ENCODE data around the gene ACAD9.
"Not testable (repeated sequence)": the region's sequence is repeated elsewhere in the genome, so short reads cannot be mapped to it uniquely, and the experiment has no call there.

The ACAD9 gene

GRCh38 chr3:128922804-128923459, 43.5 kb downstream of the ACAD9 start:
- TF ChIP-seq GATA1 (IDR thresholded peaks at IDR 0.05; ENCODE audit: low read depth, low read length) = no peak
- peak; percentile 12 for TF ChIP-seq POLR2A (IDR thresholded peaks at IDR 0.05; ENCODE audit: low read length)
- DNase-seq = no peak

GRCh38 chr3:128923576-128923975, 44.2 kb downstream of the ACAD9 start:
- no peak for DNase-seq
- TF ChIP-seq GATA1 (IDR thresholded peaks at IDR 0.05; ENCODE audit: low read depth, low read length) = no peak
- no peak for TF ChIP-seq POLR2A (IDR thresholded peaks at IDR 0.05; ENCODE audit: low read length)

GRCh38 chr3:128923986-128924385, 44.6 kb downstream of the ACAD9 start:
- DNase-seq = not testable (repeated sequence)

GRCh38 chr3:128929364-128929763, 49.9 kb downstream of the ACAD9 start:
- TF ChIP-seq POLR2A (IDR thresholded peaks at IDR 0.05; ENCODE audit: low read length) = no peak
- TF ChIP-seq GATA1 (IDR thresholded peaks at IDR 0.05; ENCODE audit: low read depth, low read length) = no peak
- no peak for DNase-seq

GRCh38 chr3:128931046-128931445, 51.6 kb downstream of the ACAD9 start:
- no peak for TF ChIP-seq GATA1 (IDR thresholded peaks at IDR 0.05; ENCODE audit: low read depth, low read length)
- TF ChIP-seq POLR2A (IDR thresholded peaks at IDR 0.05; ENCODE audit: low read length) = no peak

GRCh38 chr3:128932516-128933212, 53.2 kb downstream of the ACAD9 start:
- no peak for TF ChIP-seq GATA1 (IDR thresholded peaks at IDR 0.05; ENCODE audit: low read depth, low read length)
- no peak for TF ChIP-seq POLR2A (IDR thresholded peaks at IDR 0.05; ENCODE audit: low read length)
- no peak for DNase-seq

More at GRCh38 chr3:128931046-128931445, 51.6 kb downstream of the ACAD9 start:
- no peak for DNase-seq

- TF ChIP-seq POLR2A (IDR thresholded peaks at IDR 0.05; ENCODE audit: low read length) = no peak
- no peak for TF ChIP-seq GATA1 (IDR thresholded peaks at IDR 0.05; ENCODE audit: low read depth, low read length)
- DNase-seq = no peak
These were observed 53.9 kb downstream of the ACAD9 start for GRCh38 chr3:128933213-128933921.

- no peak for DNase-seq
- no peak for TF ChIP-seq POLR2A (IDR thresholded peaks at IDR 0.05; ENCODE audit: low read length)
- no peak for TF ChIP-seq GATA1 (IDR thresholded peaks at IDR 0.05; ENCODE audit: low read depth, low read length)
These were observed 54.5 kb downstream of the ACAD9 start for GRCh38 chr3:128933922-128934253.

- TF ChIP-seq GATA1 (IDR thresholded peaks at IDR 0.05; ENCODE audit: low read depth, low read length) (no peak), POLR2A (IDR thresholded peaks at IDR 0.05; ENCODE audit: low read length) (no peak)
These were observed 56.5 kb downstream of the ACAD9 start for GRCh38 chr3:128935922-128936321.

GRCh38 chr3:128936341-128936740, 56.9 kb downstream of the ACAD9 start:
- no peak for TF ChIP-seq POLR2A (IDR thresholded peaks at IDR 0.05; ENCODE audit: low read length)
- TF ChIP-seq GATA1 (IDR thresholded peaks at IDR 0.05; ENCODE audit: low read depth, low read length) = no peak
- DNase-seq = no peak

More at GRCh38 chr3:128935922-128936321, 56.5 kb downstream of the ACAD9 start:
- DNase-seq = no peak

- TF ChIP-seq GATA1 (IDR thresholded peaks at IDR 0.05; ENCODE audit: low read depth, low read length) (no peak), POLR2A (IDR thresholded peaks at IDR 0.05; ENCODE audit: low read length) (no peak)
- DNase-seq = no peak
These were observed 60.8 kb downstream of the ACAD9 start for GRCh38 chr3:128940252-128940651.

- no peak for TF ChIP-seq POLR2A (IDR thresholded peaks at IDR 0.05; ENCODE audit: low read length)
- TF ChIP-seq GATA1 (IDR thresholded peaks at IDR 0.05; ENCODE audit: low read depth, low read length) = no peak
- no peak for DNase-seq
These were observed 62.9 kb downstream of the ACAD9 start for GRCh38 chr3:128942161-128942952.

GRCh38 chr3:128945041-128945877, 65.8 kb downstream of the ACAD9 start:
- DNase-seq = no peak
- no peak for TF ChIP-seq POLR2A (IDR thresholded peaks at IDR 0.05; ENCODE audit: low read length)
- no peak for TF ChIP-seq GATA1 (IDR thresholded peaks at IDR 0.05; ENCODE audit: low read depth, low read length)

Data from erythroblast (primary cell).